HepG2 (cell line): ENCODE results near the gene SMIM10L2A.

Experiments
- CTCF ChIP-seq: sonication (generic); formaldehyde crosslinking; IDR thresholded peaks from 2 replicates; pipeline ENCODE4 v1.5.0; 2020; ENCODE audit warnings: mild to moderate bottlenecking, missing genetic modification reagents, moderate library complexity
- POLR2AphosphoS2 ChIP-seq: IDR thresholded peaks from 2 replicates; pipeline ENCODE4 v1.6.1; 2011; ENCODE audit warnings: low read depth, low read length, improper control_type of control experiment
- SIX1 ChIP-seq: sonication (generic); formaldehyde crosslinking; IDR thresholded peaks from 2 replicates; pipeline ENCODE4 v1.4.0; 2020; ENCODE audit warnings: missing genetic modification reagents, borderline replicate concordance
- ZNF513 ChIP-seq: sonication (generic); formaldehyde crosslinking; conservative IDR thresholded peaks from 2 replicates; pipeline ENCODE4 v1.5.0; 2020; ENCODE audit warnings: missing genetic modification reagents

GRCh38 chrX:135416546-135416945, 5.2 kb upstream of the SMIM10L2A start:
- TF ChIP-seq ZNF513 (CRISPR knock-in tag) (no peak), CTCF (CRISPR knock-in tag) (no peak), POLR2AphosphoS2 (no peak), SIX1 (no peak)
